Endodermal cell (in vitro differentiated cells): ENCODE measurements around the gene PPM1D. TPM values are rescaled to one million over a fixed set of nuclear protein-coding genes. Genes with fewer than 3 reads are reported as not detected.
A peak's percentile ranks its signal among the peaks of the same experiment; 100 is the strongest.

ENCODE experiments used
- DNase-seq: peaks from one replicate; pipeline ENCODE4 v3.0.0-alpha.2; 2017
- H3K27ac ChIP-seq: 2 replicates; pipeline ENCODE4 v1.5.1; 2013; ENCODE audit warnings: mild to moderate bottlenecking, low read depth, low read length, moderate library complexity
- H3K27me3 ChIP-seq: 2 replicates; pipeline ENCODE4 v1.6.1; 2013; ENCODE audit warnings: mild to moderate bottlenecking, low read length, moderate library complexity; ENCODE audit not compliant: insufficient read depth, control insufficient read depth, poor library complexity, severe bottlenecking
- H3K36me3 ChIP-seq: 2 replicates; pipeline ENCODE4 v1.7.0; 2013; ENCODE audit warnings: mild to moderate bottlenecking, low read length, moderate library complexity; ENCODE audit not compliant: control insufficient read depth, insufficient read depth
- H3K4me1 ChIP-seq: one replicate; pipeline ENCODE4 v1.7.0; 2013; ENCODE audit warnings: low read length; ENCODE audit not compliant: control insufficient read depth, insufficient read depth
- H3K4me3 ChIP-seq: 2 replicates; pipeline ENCODE4 v1.5.1; 2013; ENCODE audit warnings: mild to moderate bottlenecking, low read length, moderate library complexity
- H3K9ac ChIP-seq: 2 replicates; pipeline ENCODE4 v1.6.1; 2013; ENCODE audit warnings: mild to moderate bottlenecking, low read length, moderate library complexity; ENCODE audit not compliant: poor library complexity, severe bottlenecking; ENCODE audit errors: extremely low read depth
- H3K9me3 ChIP-seq: 2 replicates; pipeline ENCODE4 v1.6.1; 2013; ENCODE audit warnings: mild to moderate bottlenecking, low read length, moderate library complexity; ENCODE audit not compliant: control insufficient read depth
- H3K27ac Mint-ChIP-seq: 2 replicates; pipeline ENCODE4 v1.8.0; 2020; ENCODE audit warnings: mixed read lengths
- H3K27me3 Mint-ChIP-seq: 2 replicates; pipeline ENCODE4 v1.8.0; 2021; ENCODE audit warnings: mild to moderate bottlenecking, mixed read lengths; ENCODE audit not compliant: insufficient read depth
- H3K36me3 Mint-ChIP-seq: 2 replicates; pipeline ENCODE4 v1.8.0; 2020; ENCODE audit warnings: low read depth, mixed read lengths
- H3K4me1 Mint-ChIP-seq: 2 replicates; pipeline ENCODE4 v1.8.0; 2020; ENCODE audit warnings: mixed read lengths
- H3K4me3 Mint-ChIP-seq: 2 replicates; pipeline ENCODE4 v1.8.0; 2020; ENCODE audit warnings: mild to moderate bottlenecking, moderate library complexity, mixed read lengths
- H3K9me3 Mint-ChIP-seq: 2 replicates; pipeline ENCODE4 v1.8.0; 2020; ENCODE audit warnings: mild to moderate bottlenecking, mixed read lengths
- WGBS, 2 experiments: methylation state at CpG; one replicate each; pipeline versions ENCODE4 v1.1.5 to v1.1.7; 2013; ENCODE audit warnings: missing lambda C conversion rate in 2 of 2, mixed read lengths in 1 of 2; ENCODE audit not compliant: insufficient coverage in 1 of 2, insufficient read length in 1 of 2; 5-methylcytosine and 5-hydroxymethylcytosine counted together
- total RNA-seq, 2 donors: library from RNA; stranded (reverse); fragmentation: NEBNext Ultra II Directional in 1 of 2; extraction: Animal tissue kit (Norgen Biotek cat#: 25700) in 1 of 2; gene quantifications; 2 replicates in 1 of 2; 3 replicates in 1 of 2; pipeline ENCODE4 v1.2.1, GENCODE V29; 2021
- TF ChIP-seq, protein P1 (sequence below): fragments of 200-600 bp; sonication (generic); conservative IDR thresholded peaks from 2 replicates; pipeline ENCODE4 v1.5.0; 2021; ENCODE audit warnings: antibody characterized with exemption, mild to moderate bottlenecking

The PPM1D gene
- total RNA-seq, 2 donors from 2014 or later = 9.4 to 13.0 TPM

GRCh38 chr17:60563743-60564142, 36.2 kb upstream of the PPM1D start:
- H3K4me1 Mint-ChIP-seq = no peaks in the 10 kb centered on the region
- Histone ChIP-seq H3K36me3 (no peaks in the 10 kb centered on the region), H3K27ac (no peak overlapping the region), H3K9ac (no peak overlapping the region), H3K4me1 (no peaks in the 10 kb centered on the region), H3K4me3 (no peak overlapping the region), H3K27me3 (no peaks in the 10 kb centered on the region), H3K9me3 (no peaks in the 10 kb centered on the region)
- H3K4me3 Mint-ChIP-seq = no peak overlapping the region
- H3K27ac Mint-ChIP-seq = no peak overlapping the region
- H3K36me3 Mint-ChIP-seq = no peaks in the 10 kb centered on the region
- no peak for DNase-seq
- TF ChIP-seq, protein P1, sequence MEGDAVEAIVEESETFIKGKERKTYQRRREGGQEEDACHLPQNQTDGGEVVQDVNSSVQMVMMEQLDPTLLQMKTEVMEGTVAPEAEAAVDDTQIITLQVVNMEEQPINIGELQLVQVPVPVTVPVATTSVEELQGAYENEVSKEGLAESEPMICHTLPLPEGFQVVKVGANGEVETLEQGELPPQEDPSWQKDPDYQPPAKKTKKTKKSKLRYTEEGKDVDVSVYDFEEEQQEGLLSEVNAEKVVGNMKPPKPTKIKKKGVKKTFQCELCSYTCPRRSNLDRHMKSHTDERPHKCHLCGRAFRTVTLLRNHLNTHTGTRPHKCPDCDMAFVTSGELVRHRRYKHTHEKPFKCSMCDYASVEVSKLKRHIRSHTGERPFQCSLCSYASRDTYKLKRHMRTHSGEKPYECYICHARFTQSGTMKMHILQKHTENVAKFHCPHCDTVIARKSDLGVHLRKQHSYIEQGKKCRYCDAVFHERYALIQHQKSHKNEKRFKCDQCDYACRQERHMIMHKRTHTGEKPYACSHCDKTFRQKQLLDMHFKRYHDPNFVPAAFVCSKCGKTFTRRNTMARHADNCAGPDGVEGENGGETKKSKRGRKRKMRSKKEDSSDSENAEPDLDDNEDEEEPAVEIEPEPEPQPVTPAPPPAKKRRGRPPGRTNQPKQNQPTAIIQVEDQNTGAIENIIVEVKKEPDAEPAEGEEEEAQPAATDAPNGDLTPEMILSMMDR = no peak
- H3K9me3 Mint-ChIP-seq = peaks cover 2% of the 10 kb centered on the region
- peaks cover 2% of the 10 kb centered on the region for H3K27me3 Mint-ChIP-seq
- WGBS, 2 experiments = 92% methylated on average over 2 of the region's 2 CpGs; no CpG with 5 or more reads in 1 of the 2 experiments

DNA sequence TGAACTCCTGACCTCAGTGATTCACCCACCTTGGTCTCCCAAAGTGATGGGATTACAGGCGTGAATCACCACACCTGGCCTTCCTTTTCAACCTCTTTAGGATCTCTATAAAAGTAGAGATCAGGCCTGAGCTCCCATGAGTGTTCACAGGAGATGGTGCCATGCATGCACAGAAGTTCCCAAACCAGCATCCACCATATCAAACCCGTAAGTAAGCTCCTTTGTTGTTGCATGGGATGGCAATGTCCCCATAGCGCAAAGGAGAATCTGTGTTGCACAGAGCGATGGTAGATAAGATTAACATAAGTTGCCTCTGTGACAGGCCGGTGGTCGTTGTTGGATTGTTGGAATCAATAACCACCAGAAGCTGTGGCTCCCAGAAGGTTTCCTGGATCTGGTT, 34.8 kb upstream of the PPM1D start:
- peaks cover 2% of the 10 kb centered on the region for H3K27me3 Mint-ChIP-seq
- H3K27me3 ChIP-seq = no peaks in the 10 kb centered on the region
- no peak overlapping the region for H3K4me3 Mint-ChIP-seq
- DNase-seq = no peak
- no peaks in the 10 kb centered on the region for H3K9me3 ChIP-seq
- H3K27ac Mint-ChIP-seq = no peak overlapping the region
- H3K9ac ChIP-seq = no peak overlapping the region
- no peak overlapping the region for H3K27ac ChIP-seq
- TF ChIP-seq, protein P1 = no peak
- no peaks in the 10 kb centered on the region for H3K9me3 Mint-ChIP-seq
- H3K36me3 ChIP-seq = no peaks in the 10 kb centered on the region
- H3K4me1 Mint-ChIP-seq = no peaks in the 10 kb centered on the region
- 89 to 98% methylated on average over 4 to 6 of the region's 6 CpGs for WGBS, 2 experiments
- H3K4me1 ChIP-seq = no peaks in the 10 kb centered on the region
- no peaks in the 10 kb centered on the region for H3K36me3 Mint-ChIP-seq
- H3K4me3 ChIP-seq = no peak overlapping the region

- Histone ChIP-seq H3K9ac (no peak overlapping the region), H3K9me3 (peaks cover 8% of the 10 kb centered on the region), H3K36me3 (no peaks in the 10 kb centered on the region), H3K4me1 (no peaks in the 10 kb centered on the region), H3K4me3 (no peak overlapping the region), H3K27ac (no peak overlapping the region), H3K27me3 (no peaks in the 10 kb centered on the region)
- peaks cover 8% of the 10 kb centered on the region for H3K9me3 Mint-ChIP-seq
- H3K4me1 Mint-ChIP-seq = peaks cover 13% of the 10 kb centered on the region
- no peaks in the 10 kb centered on the region for H3K36me3 Mint-ChIP-seq
- peak; percentile 62 for DNase-seq
- TF ChIP-seq, protein P1 = peak; percentile 54
- H3K27me3 Mint-ChIP-seq = peaks cover 5% of the 10 kb centered on the region
- 55 to 78% methylated on average over 1 to 2 of the region's 2 CpGs for WGBS, 2 experiments
- H3K27ac Mint-ChIP-seq = no peak overlapping the region
- no peak overlapping the region for H3K4me3 Mint-ChIP-seq
These were observed 26.5 kb upstream of the PPM1D start for GRCh38 chr17:60573236-60574051.
